Measurements from ENCODE around the gene CDC42BPB.

- TF ChIP-seq CTCF (IDR thresholded peaks at IDR 0.05) (no peak), POLR2A (IDR thresholded peaks at IDR 0.05) (no peak)
Observed at GRCh38 chr14:103088921-103089320, 31.6 kb upstream of the CDC42BPB start.

Data from lower leg skin (tissue), 3 donors.